Neuronal stem cell (in vitro differentiated cells): Measurements from ENCODE around the gene KCP.
A peak's percentile ranks its signal among the peaks of the same experiment; 100 is the strongest.

Experiments
- DNase-seq: peaks from one replicate; pipeline ENCODE4 v3.0.0-alpha.2; 2013; ENCODE audit warnings: low spot score
- H2AFZ ChIP-seq: one replicate; pipeline ENCODE4 v1.6.1; 2013; ENCODE audit warnings: mild to moderate bottlenecking, low read length, inconsistent platforms
- H2AK5ac ChIP-seq: 2 replicates; pipeline ENCODE4 v1.6.1; 2013; ENCODE audit warnings: low read depth, mild to moderate bottlenecking, inconsistent platforms, low read length, moderate library complexity, mixed read lengths
- H2BK120ac ChIP-seq: 2 replicates; pipeline ENCODE4 v1.6.1; 2013; ENCODE audit warnings: low read depth, mild to moderate bottlenecking, inconsistent platforms, low read length, moderate library complexity, mixed read lengths
- H2BK12ac ChIP-seq: one replicate; pipeline ENCODE4 v1.6.1; 2013; ENCODE audit warnings: low read length, inconsistent platforms
- H2BK15ac ChIP-seq: 2 replicates; pipeline ENCODE4 v1.6.1; 2013; ENCODE audit warnings: mild to moderate bottlenecking, low read length, inconsistent platforms, mixed read lengths
- H2BK5ac ChIP-seq: one replicate; pipeline ENCODE4 v1.6.1; 2013; ENCODE audit warnings: inconsistent platforms, mild to moderate bottlenecking, low read length, moderate library complexity
- H3K14ac ChIP-seq: one replicate; pipeline ENCODE4 v1.6.1; 2013; ENCODE audit warnings: low read length, inconsistent platforms
- H3K18ac ChIP-seq: 2 replicates; pipeline ENCODE4 v1.6.1; 2013; ENCODE audit warnings: low read length, inconsistent platforms
- H3K23ac ChIP-seq: 2 replicates; pipeline ENCODE4 v1.6.1; 2013; ENCODE audit warnings: low read depth, mild to moderate bottlenecking, mixed read lengths, low read length, inconsistent platforms; ENCODE audit not compliant: poor library complexity
- H3K27ac ChIP-seq: replicated peaks from 3 replicates; pipeline ENCODE4 v1.5.1; 2013; ENCODE audit warnings: low read length, inconsistent platforms
- H3K27me3 ChIP-seq, 3 experiments: 2 replicates each; pipeline ENCODE4 v1.6.1; 2013; ENCODE audit warnings: low read length in 3 of 3, mild to moderate bottlenecking in 2 of 3, inconsistent platforms in 1 of 3, low read depth in 1 of 3, mixed read lengths in 1 of 3, moderate library complexity in 1 of 3; ENCODE audit not compliant: control insufficient read depth in 3 of 3, insufficient read depth in 3 of 3
- H3K36me3 ChIP-seq, 2 donors: replicated peaks in 1 of 2; 2 replicates each; pipeline ENCODE4 v1.6.1; 2013; ENCODE audit warnings: low read length in 2 of 2; ENCODE audit not compliant: control insufficient read depth in 2 of 2, insufficient read depth in 2 of 2
- H3K4ac ChIP-seq: 2 replicates; pipeline ENCODE4 v1.6.1; 2013; ENCODE audit warnings: inconsistent platforms, mild to moderate bottlenecking, low read length, moderate library complexity
- H3K4me1 ChIP-seq, 2 donors: 1 replicate in 1 of 2; 2 replicates in 1 of 2; pipeline ENCODE4 v1.6.1; 2013; ENCODE audit warnings: low read length in 2 of 2, low read depth in 1 of 2; ENCODE audit not compliant: control insufficient read depth in 2 of 2, insufficient read depth in 1 of 2
- H3K4me2 ChIP-seq: one replicate; pipeline ENCODE4 v1.6.1; 2013; ENCODE audit warnings: mild to moderate bottlenecking, low read length, inconsistent platforms; ENCODE audit not compliant: insufficient read depth, poor library complexity, severe bottlenecking
- H3K4me3 ChIP-seq, 2 donors: 2 replicates each; pipeline ENCODE4 v1.5.1; 2013; ENCODE audit warnings: low read length in 2 of 2, mild to moderate bottlenecking in 2 of 2, inconsistent platforms in 1 of 2, moderate library complexity in 1 of 2
- H3K79me1 ChIP-seq: one replicate; pipeline ENCODE4 v1.6.1; 2013; ENCODE audit warnings: low read depth, mild to moderate bottlenecking, inconsistent platforms, low read length, moderate library complexity
- H3K9ac ChIP-seq: one replicate; pipeline ENCODE4 v1.6.1; 2013; ENCODE audit warnings: mild to moderate bottlenecking, low read depth, low read length, inconsistent platforms; ENCODE audit not compliant: poor library complexity
- H3K9me3 ChIP-seq, 2 donors: replicated peaks in 1 of 2; 2 replicates each; pipeline versions ENCODE3 to v1.6.1; 2013; ENCODE audit warnings: low read length in 2 of 2, mild to moderate bottlenecking in 2 of 2, inconsistent platforms in 1 of 2, low read depth in 1 of 2, mixed read lengths in 1 of 2, moderate library complexity in 1 of 2; ENCODE audit not compliant: control insufficient read depth in 2 of 2, insufficient read depth in 1 of 2
- H4K8ac ChIP-seq: one replicate; pipeline ENCODE4 v1.6.1; 2013; ENCODE audit warnings: low read depth, mild to moderate bottlenecking, inconsistent platforms, low read length, moderate library complexity
- H4K91ac ChIP-seq: one replicate; pipeline ENCODE4 v1.6.1; 2013; ENCODE audit warnings: low read length, low read depth, mild to moderate bottlenecking, inconsistent platforms; ENCODE audit not compliant: poor library complexity
- WGBS, 2 donors: extraction: QIAGEN DNeasy Blood & Tissue Kit; methylation state at CpG; one replicate each; pipeline ENCODE4 v1.1.7; 2013; ENCODE audit warnings: missing lambda C conversion rate in 2 of 2, mixed read lengths in 1 of 2; ENCODE audit not compliant: insufficient read length in 2 of 2, insufficient replicate concordance in 1 of 2; ENCODE audit errors: extremely low coverage in 2 of 2; 5-methylcytosine and 5-hydroxymethylcytosine counted together

The KCP gene

DNA sequence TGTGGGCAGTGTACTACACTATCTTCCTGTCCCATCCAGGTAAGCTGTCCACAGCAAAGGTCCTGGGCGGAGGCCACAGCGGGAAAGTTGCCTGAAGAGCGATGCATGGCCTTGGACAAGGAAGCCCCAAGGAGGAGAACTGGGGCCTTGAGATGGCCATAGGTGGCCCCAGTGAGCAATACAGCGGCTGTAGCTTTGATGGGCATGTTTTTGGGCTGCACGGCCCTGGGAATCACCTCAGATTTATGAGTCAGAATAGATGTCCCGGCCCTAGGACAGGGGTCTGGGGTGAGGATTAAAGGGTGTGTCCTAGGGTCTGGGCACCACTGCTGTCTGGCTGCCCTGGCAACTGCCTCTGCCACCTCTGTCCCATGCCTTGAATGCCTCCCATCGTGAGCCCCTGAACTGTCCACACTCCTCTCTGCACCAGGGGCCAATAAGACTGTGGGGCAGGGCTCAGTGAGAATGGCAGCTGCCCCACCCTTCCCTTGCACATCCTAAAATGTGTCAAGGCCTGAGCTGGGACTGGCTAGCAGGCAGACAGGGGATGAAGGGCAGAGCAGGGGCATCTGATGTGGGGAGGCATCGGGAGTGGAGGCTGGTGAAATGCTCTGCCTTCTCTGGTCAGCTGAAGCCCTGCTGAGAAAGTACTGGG, 17.8 kb upstream of the KCP start:
- peaks cover 0 to 55% (median 2%) of the 10 kb centered on the region in 3 experiments for H3K27me3 ChIP-seq
- no peak for DNase-seq
- no peaks in the 10 kb centered on the region for H3K79me1 ChIP-seq
- no peak overlapping the region for H3K14ac ChIP-seq
- no peak overlapping the region for H2AK5ac ChIP-seq
- H2BK12ac ChIP-seq = no peak overlapping the region
- H2BK15ac ChIP-seq = no peak overlapping the region
- H4K91ac ChIP-seq = no peak overlapping the region
- no peaks in the 10 kb centered on the region for H3K36me3 ChIP-seq
- no peaks in the 10 kb centered on the region for H3K4me1 ChIP-seq
- H2AFZ ChIP-seq = no peak overlapping the region
- WGBS, 2 donors = no CpG with 5 or more reads among the region's 8 CpGs
- H3K23ac ChIP-seq = no peak overlapping the region
- no peak overlapping the region for H3K4me3 ChIP-seq
- H3K4me2 ChIP-seq = no peak overlapping the region
- peak overlapping the region; percentile 51 for H3K9ac ChIP-seq
- no peak overlapping the region for H3K27ac ChIP-seq
- no peak overlapping the region for H4K8ac ChIP-seq
- H2BK5ac ChIP-seq = no peak overlapping the region
- no peak overlapping the region for H3K4ac ChIP-seq
- H2BK120ac ChIP-seq = no peak overlapping the region
- H3K18ac ChIP-seq = no peak overlapping the region
- peaks cover 0 to 1% of the 10 kb centered on the region in 2 donors for H3K9me3 ChIP-seq

DNA sequence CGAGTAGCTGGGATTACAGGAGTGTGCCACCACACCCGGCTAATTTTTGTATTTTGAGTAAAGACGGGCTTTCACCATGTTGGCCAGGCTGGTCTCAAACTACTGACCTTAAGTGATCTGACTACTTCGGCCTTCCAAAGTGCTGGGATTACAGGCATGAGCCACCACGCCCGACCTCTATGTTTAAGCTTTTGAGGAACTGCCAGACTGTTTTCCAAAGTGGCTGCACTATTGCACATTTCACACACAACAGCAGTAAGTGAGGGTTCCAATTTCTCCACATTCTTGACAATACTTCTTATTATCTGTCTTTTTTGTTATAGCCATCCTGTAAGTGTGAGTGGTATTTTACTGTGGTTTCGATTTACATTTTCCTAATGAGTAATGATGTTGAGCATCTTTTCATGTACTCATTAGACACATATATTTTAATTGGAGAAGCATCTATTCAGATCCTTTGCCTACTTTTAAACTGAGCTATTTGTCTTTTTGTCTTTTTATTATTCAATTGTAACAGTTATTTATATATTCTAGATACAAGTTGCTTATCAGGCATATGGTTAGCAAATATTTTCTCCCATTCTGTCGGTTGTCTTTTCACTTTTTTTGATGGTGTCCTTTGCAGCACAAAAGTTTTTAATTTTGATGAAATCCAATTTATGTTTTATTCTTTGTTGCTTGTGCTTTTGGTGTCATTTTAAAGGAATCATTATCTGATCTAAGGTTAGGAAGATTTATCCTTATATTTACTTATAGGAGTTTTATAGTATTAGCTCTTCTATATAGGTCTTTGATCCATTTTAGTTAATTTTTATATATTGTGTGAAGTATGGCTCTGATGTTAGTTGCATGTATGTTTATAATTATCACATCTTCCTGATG, 14.4 kb upstream of the KCP start:
- no peak overlapping the region for H3K27ac ChIP-seq
- no peak overlapping the region for H4K91ac ChIP-seq
- peaks cover 0 to 62% (median 0%) of the 10 kb centered on the region in 3 experiments for H3K27me3 ChIP-seq
- no CpG with 5 or more reads among the region's 8 CpGs for WGBS, 2 donors
- no peak overlapping the region for H3K4me2 ChIP-seq
- no peak overlapping the region for H2AFZ ChIP-seq
- H3K9me3 ChIP-seq = peaks cover 0 to 1% of the 10 kb centered on the region in 2 donors
- H3K79me1 ChIP-seq = no peaks in the 10 kb centered on the region
- H3K4me3 ChIP-seq = no peak overlapping the region
- DNase-seq = no peak
- H2BK120ac ChIP-seq = no peak overlapping the region
- no peak overlapping the region for H3K23ac ChIP-seq
- H3K14ac ChIP-seq = no peak overlapping the region
- H3K18ac ChIP-seq = no peak overlapping the region
- no peak overlapping the region for H3K9ac ChIP-seq
- no peak overlapping the region for H2BK12ac ChIP-seq
- no peak overlapping the region for H2BK5ac ChIP-seq
- peaks cover 0 to 7% of the 10 kb centered on the region in 2 donors for H3K4me1 ChIP-seq
- H4K8ac ChIP-seq = no peak overlapping the region
- H2AK5ac ChIP-seq = no peak overlapping the region
- no peaks in the 10 kb centered on the region for H3K36me3 ChIP-seq
- H2BK15ac ChIP-seq = no peak overlapping the region
- no peak overlapping the region for H3K4ac ChIP-seq

DNA sequence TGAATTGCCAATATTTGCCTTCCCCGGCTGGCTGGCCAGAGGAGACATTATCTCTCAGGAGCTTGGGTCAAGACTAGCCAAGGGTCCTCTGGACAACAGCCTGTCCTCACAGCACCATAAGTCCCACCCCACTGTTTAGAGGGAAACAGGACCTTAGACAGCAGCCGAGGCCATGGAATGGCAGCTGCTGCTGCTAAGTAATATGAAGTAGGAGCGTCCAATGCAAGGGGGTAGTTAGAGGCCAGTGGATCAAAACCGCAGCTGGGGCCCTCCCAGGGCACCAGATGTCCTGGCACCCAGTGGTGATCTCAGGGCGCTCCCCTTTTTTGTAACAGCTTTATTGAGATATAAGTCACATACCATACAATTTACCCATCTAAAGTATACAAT, 12.9 kb upstream of the KCP start:
- Histone ChIP-seq H3K27ac (no peak overlapping the region), H2AK5ac (peak overlapping the region; percentile 6), H3K23ac (no peak overlapping the region), H3K4ac (no peak overlapping the region), H3K27me3 (peaks cover 0 to 63% (median under 1%) of the 10 kb centered on the region in 3 experiments), H3K4me2 (no peak overlapping the region), H3K4me1 (peaks cover 0 to 7% of the 10 kb centered on the region in 2 donors), H3K9me3 (peaks cover 0 to 3% of the 10 kb centered on the region in 2 donors), H3K18ac (no peak overlapping the region), H3K79me1 (no peaks in the 10 kb centered on the region), H2BK15ac (no peak overlapping the region), H3K4me3 (no peak overlapping the region), H3K36me3 (no peaks in the 10 kb centered on the region), H2BK120ac (no peak overlapping the region), H3K9ac (no peak overlapping the region), H3K14ac (peak overlapping the region; percentile 71), H4K8ac (no peak overlapping the region), H4K91ac (no peak overlapping the region), H2BK12ac (no peak overlapping the region), H2BK5ac (no peak overlapping the region), H2AFZ (no peak overlapping the region)
- no peak for DNase-seq
- WGBS, 2 donors = no CpG with 5 or more reads among the region's 5 CpGs
